Activated CD8-positive, alpha-beta T cell treated with anti-CD3 and anti-CD28 coated beads for 36 hours (primary cell): ENCODE measurements around the gene MAN1B1. TPM values are rescaled to one million over a fixed set of nuclear protein-coding genes. Genes with fewer than 3 reads are reported as not detected.

Source experiments
- ATAC-seq: fragments of 200-7000 bp; cut with Tn5 transposase; one replicate; pipeline ENCODE4 v1.10.0; 2021; ENCODE audit warnings: mild to moderate bottlenecking, moderate library complexity
- CTCF ChIA-PET: fragments of 350-600 bp; sonication (Branson Sonifier 250); formaldehyde crosslinking; loops from one replicate; lab custom pipeline; 2021; ENCODE audit warnings: antibody characterized with exemption; lab: Charles Lee
- POLR2A ChIA-PET: fragments of 350-600 bp; sonication (Branson Sonifier 250); formaldehyde crosslinking; loops from one replicate; lab custom pipeline; 2021; ENCODE audit warnings: antibody characterized with exemption; lab: Charles Lee
- DNase-seq: peaks from one replicate; pipeline ENCODE4 v3.0.0-alpha.2; 2020
- H3K27ac Mint-ChIP-seq: one replicate; pipeline ENCODE4 v1.8.0; 2021; ENCODE audit warnings: mild to moderate bottlenecking, mixed read lengths
- H3K27me3 Mint-ChIP-seq: one replicate; pipeline ENCODE4 v1.8.0; 2021; ENCODE audit warnings: mixed read lengths
- H3K36me3 Mint-ChIP-seq: one replicate; pipeline ENCODE4 v1.8.0; 2021; ENCODE audit warnings: low read depth, mixed read lengths
- H3K4me1 Mint-ChIP-seq: one replicate; pipeline ENCODE4 v1.8.0; 2021; ENCODE audit warnings: low read depth, mixed read lengths
- H3K4me3 Mint-ChIP-seq: one replicate; pipeline ENCODE4 v1.8.0; 2021; ENCODE audit warnings: mild to moderate bottlenecking, moderate library complexity, mixed read lengths
- H3K9me3 Mint-ChIP-seq: one replicate; pipeline ENCODE4 v1.8.0; 2021; ENCODE audit warnings: mixed read lengths
- intact Hi-C: fragments of 100-400 bp; cut with micrococcal nuclease; formaldehyde crosslinking; loops from one replicate; pipeline ENCODE4 v1.10.0; 2022
- total RNA-seq, 2 experiments: library from RNA; stranded (reverse); gene quantifications; one replicate each; pipeline ENCODE4 v1.2.3, GENCODE V29; 2021
- TF ChIP-seq, protein P1 (sequence below): fragments of 200-600 bp; IDR thresholded peaks from one replicate; pipeline ENCODE4 v1.8.0; 2022; ENCODE audit warnings: antibody characterized with exemption, mild to moderate bottlenecking

MAN1B1 gene
- total RNA-seq, 2 experiments from 2014 or later, result 31.1 to 33.2 TPM

DNA sequence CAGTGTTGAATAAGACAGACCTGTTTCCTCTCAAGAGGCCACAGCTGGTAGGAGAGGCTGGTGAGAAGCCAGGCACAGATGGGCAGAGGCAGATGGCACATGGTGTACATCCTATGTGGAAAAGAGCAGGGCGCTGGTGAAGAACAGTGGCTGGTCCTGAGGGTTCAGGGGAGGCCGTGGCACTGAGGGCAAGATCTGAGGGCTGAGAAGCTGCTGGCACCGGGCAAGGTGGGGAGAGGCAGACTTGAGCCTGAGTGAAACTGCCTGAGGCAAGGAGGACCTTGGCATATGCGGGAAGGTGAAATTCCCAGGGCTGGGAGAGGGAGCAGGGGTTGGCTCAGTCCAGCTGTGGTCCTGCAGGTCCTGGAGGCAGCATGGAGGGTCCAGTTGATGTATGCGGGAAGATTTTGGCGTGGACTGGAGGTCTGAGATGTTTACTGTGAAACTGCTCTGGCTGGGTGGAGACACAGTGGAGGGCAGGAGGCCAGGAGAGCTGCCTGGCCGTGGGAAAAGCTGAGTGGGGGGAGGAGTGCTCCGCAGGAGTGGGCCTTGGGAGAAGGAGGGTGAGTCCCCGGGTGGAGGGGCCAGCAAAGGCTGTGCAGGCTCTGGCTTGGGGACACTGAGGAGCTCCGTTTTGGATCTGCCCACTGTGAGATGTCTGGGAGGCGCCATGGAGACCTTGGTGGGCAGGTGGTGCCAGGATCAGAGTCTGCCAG lies 2.6 kb downstream of the MAN1B1 start:
- DNase-seq (no peak), ATAC-seq (no peak)
- Mint-ChIP-seq H3K27me3 (no peaks in the 10 kb centered on the region), H3K4me1 (peaks cover 31% of the 10 kb centered on the region), H3K4me3 (no peak overlapping the region), H3K36me3 (peaks cover 7% of the 10 kb centered on the region), H3K9me3 (no peaks in the 10 kb centered on the region), H3K27ac (no peak overlapping the region)
- CTCF ChIA-PET, result interaction anchor here (0.6 to 3.7 kb wide), 3 partner anchors 21 to 657 kb away, joined by 3 to 14 read pairs (median 8); no protein-coding TSS in a partner anchor
- TF ChIP-seq, protein P1, sequence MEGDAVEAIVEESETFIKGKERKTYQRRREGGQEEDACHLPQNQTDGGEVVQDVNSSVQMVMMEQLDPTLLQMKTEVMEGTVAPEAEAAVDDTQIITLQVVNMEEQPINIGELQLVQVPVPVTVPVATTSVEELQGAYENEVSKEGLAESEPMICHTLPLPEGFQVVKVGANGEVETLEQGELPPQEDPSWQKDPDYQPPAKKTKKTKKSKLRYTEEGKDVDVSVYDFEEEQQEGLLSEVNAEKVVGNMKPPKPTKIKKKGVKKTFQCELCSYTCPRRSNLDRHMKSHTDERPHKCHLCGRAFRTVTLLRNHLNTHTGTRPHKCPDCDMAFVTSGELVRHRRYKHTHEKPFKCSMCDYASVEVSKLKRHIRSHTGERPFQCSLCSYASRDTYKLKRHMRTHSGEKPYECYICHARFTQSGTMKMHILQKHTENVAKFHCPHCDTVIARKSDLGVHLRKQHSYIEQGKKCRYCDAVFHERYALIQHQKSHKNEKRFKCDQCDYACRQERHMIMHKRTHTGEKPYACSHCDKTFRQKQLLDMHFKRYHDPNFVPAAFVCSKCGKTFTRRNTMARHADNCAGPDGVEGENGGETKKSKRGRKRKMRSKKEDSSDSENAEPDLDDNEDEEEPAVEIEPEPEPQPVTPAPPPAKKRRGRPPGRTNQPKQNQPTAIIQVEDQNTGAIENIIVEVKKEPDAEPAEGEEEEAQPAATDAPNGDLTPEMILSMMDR, result no peak
- POLR2A ChIA-PET, result interaction anchor here (2.5 kb wide), 1 partner anchor 151 kb away, joined by 8 read pairs; no protein-coding TSS in a partner anchor
- intact Hi-C loops, result no loop called here

GRCh38 chr9:137095664-137096517 lies 9.1 kb downstream of the MAN1B1 start:
- Mint-ChIP-seq H3K4me3 (peak overlapping the region; percentile 78), H3K36me3 (peaks cover 23% of the 10 kb centered on the region), H3K4me1 (peaks cover 23% of the 10 kb centered on the region), H3K27me3 (no peaks in the 10 kb centered on the region), H3K9me3 (no peaks in the 10 kb centered on the region), H3K27ac (peak overlapping the region; percentile 91)
- POLR2A ChIA-PET, result interaction anchor here (0.6 to 1.6 kb wide), 12 partner anchors 9 to 145 kb away, joined by 3 to 12 read pairs (median 4); partner anchors contain the start of genes DPP7, MAN1B1, SAPCD2 and UAP1L1
- TF ChIP-seq, protein P1, result peak; percentile 74
- CTCF ChIA-PET, result interaction anchor here (0.7 to 1.9 kb wide), 25 partner anchors 9 to 161 kb away, joined by 3 to 17 read pairs (median 4); partner anchors contain the start of genes MAN1B1, NPDC1, RNF224 and SAPCD2
- ATAC-seq (peak; percentile 97), DNase-seq (peak; percentile 95)
- intact Hi-C loops, result no loop called here

- H3K27ac Mint-ChIP-seq, result peak overlapping the region; percentile 91
- CTCF ChIA-PET, result interaction anchor here (0.9 to 1.9 kb wide), 6 partner anchors 10 to 140 kb away, joined by 3 to 12 read pairs (median 10); partner anchors contain the start of genes MAN1B1 and RNF224
- H3K27me3 Mint-ChIP-seq, result no peaks in the 10 kb centered on the region
- peak overlapping the region; percentile 78 for H3K4me3 Mint-ChIP-seq
- ATAC-seq (no peak), DNase-seq (no peak)
- POLR2A ChIA-PET, result interaction anchor here (0.8 to 1.1 kb wide), 5 partner anchors 9 to 126 kb away, joined by 3 read pairs; no protein-coding TSS in a partner anchor
- peaks cover 23% of the 10 kb centered on the region for H3K4me1 Mint-ChIP-seq
- intact Hi-C loops, result no loop called here
- H3K9me3 Mint-ChIP-seq, result no peaks in the 10 kb centered on the region
- TF ChIP-seq, protein P1, result no peak
- peaks cover 21% of the 10 kb centered on the region for H3K36me3 Mint-ChIP-seq
Observed at GRCh38 chr9:137096785-137097546, 10.2 kb downstream of the MAN1B1 start.

- intact Hi-C loops, result no loop called here
- ATAC-seq (no peak), DNase-seq (no peak)
- no peaks in the 10 kb centered on the region for H3K9me3 Mint-ChIP-seq
- peaks cover 21% of the 10 kb centered on the region for H3K36me3 Mint-ChIP-seq
- ChIA-PET POLR2A (interaction anchor here (0.8 to 1.0 kb wide), 2 partner anchors 10 to 125 kb away, joined by 3 read pairs; no protein-coding TSS in a partner anchor), CTCF (interaction anchor here (0.9 kb wide), 1 partner anchor 11 kb away, joined by 3 read pairs; the partner anchor contains the start of gene MAN1B1)
- H3K4me1 Mint-ChIP-seq, result peaks cover 23% of the 10 kb centered on the region
- TF ChIP-seq, protein P1, result no peak
- H3K27ac Mint-ChIP-seq, result no peak overlapping the region
- H3K27me3 Mint-ChIP-seq, result no peaks in the 10 kb centered on the region
- no peak overlapping the region for H3K4me3 Mint-ChIP-seq
Observed at GRCh38 chr9:137097761-137098462, 11.1 kb downstream of the MAN1B1 start.
